ENCODE measurements around the gene BUB1B.
A peak's percentile ranks its signal among the peaks of the same experiment; 100 is the strongest.
"Not testable (repeated sequence)": the region's sequence is repeated elsewhere in the genome, so short reads cannot be mapped to it uniquely, and the experiment has no call there.

Gene BUB1B

DNA sequence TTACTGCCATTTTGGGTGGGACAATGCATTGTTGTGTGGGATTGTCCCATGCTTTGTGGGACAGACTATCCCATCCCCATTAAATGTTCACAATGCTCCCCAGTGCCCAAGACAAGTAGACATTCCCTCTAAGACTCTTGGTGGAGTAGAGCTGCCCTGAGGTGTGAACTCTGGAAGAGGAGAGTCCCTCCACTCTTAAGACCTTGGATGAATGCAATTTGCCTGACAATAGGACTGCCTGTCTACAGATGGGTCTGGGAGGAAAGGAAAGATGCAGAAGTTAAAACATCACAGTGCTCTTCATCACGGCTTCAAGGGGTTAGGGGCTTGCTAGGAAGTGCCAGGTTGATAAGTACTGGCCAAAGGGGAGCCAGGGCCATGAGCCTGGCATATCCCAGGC lies 6.0 kb upstream of the BUB1B start:
- not testable (repeated sequence) for ATAC-seq; H3K4me3 Mint-ChIP-seq; H3K27me3 Mint-ChIP-seq; H3K27ac Mint-ChIP-seq; H3K9me3 Mint-ChIP-seq; H3K36me3 Mint-ChIP-seq (ENCODE audit: low read depth); H3K4me1 Mint-ChIP-seq; DNase-seq

DNA sequence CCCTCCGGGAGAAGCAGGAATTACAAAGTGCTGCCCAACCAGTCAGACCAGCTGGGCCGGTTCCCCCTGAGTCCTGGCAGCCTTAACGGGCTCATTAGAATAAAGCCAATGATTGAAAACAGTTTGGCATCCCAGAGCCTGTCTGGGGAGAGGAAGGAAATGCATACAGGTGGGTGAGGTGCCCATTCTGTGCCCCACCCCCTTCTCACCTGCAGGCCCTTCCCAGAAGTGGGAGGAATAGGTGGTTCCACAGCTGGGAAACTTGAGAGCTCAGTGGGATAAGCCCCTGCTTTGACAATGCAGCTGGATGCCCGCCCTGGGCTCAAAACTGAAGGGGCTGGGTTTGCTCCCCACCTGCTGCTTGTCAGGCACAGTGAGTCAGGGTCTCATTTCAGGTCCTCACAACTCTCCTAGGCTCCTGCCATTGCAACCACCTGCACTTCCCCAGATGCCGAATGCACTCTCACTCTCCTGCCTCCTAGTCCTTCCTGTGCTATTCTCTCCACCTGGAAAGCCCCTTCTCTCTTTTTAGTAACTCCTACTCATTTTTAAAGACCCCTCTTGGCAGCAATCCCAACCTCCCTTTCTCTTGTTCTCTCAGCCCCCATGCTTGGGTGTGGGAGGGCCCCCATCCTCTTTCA lies 5.5 kb upstream of the BUB1B start:
- Mint-ChIP-seq H3K27ac (no peak overlapping the region), H3K36me3 (ENCODE audit: low read depth) (no peaks in the 10 kb centered on the region), H3K4me1 (no peaks in the 10 kb centered on the region), H3K4me3 (no peak overlapping the region), H3K27me3 (no peaks in the 10 kb centered on the region), H3K9me3 (no peaks in the 10 kb centered on the region)
- DNase-seq (no peak), ATAC-seq (no peak)

DNA sequence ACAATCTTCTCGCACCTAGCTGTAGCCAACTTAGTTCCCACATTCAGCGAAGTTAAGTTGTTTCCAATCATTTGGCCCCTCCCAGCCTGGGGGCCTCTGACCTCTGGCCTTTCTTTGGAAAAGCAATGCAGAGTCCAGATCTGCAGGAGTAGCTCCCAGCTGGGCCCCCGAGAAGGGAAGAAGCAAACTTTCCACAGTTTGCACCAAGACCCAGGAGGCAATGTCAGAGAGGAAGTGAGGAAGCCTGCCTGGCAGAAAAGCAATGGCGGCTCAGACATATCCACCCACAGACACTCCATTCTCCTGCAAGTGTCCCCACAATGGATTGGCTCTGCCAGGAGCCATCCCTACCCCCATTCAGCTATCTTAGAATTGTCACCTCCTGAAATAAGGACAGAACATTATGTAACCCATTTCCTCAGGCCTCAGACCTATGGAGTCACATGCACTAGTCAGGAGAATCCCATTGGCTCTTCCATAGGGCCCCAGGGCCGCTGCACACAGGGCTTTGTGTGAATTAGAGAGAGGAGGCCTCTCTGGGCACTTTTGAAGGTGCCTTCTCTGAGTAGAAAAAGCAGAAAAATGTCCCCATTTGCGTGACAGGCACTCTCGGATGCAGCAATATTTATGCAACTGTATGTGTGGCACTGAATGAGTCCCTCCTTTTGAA lies 3.0 kb upstream of the BUB1B start:
- no peaks in the 10 kb centered on the region for H3K27me3 Mint-ChIP-seq
- DNase-seq (no peak), ATAC-seq (no peak)
- H3K4me3 Mint-ChIP-seq = no peak overlapping the region
- H3K27ac Mint-ChIP-seq = no peak overlapping the region
- no peaks in the 10 kb centered on the region for H3K36me3 Mint-ChIP-seq (ENCODE audit: low read depth)
- H3K4me1 Mint-ChIP-seq = no peaks in the 10 kb centered on the region
- H3K9me3 Mint-ChIP-seq = no peaks in the 10 kb centered on the region

DNA sequence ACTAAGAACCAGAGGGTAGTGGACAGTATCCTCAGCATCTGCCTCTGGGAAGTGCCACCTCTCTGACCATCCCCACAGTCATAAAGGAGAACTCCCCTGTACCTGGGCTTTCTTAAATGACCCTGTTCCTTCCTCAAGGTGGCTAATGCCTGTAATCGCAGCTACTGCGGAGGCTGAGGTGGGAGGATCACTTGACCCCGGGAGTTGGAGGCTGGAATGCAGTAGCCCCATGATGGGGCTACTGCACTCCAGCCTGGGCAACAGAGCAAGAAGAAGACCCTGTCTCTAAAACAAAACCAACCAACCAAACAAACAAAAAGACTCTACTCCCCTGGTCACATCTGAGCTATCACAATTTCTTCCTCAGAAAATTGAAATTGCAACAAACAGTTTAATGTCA lies 848 bp upstream of the BUB1B start:
- ATAC-seq = no peak
- no peak overlapping the region for H3K27ac Mint-ChIP-seq
- no peaks in the 10 kb centered on the region for H3K9me3 Mint-ChIP-seq
- DNase-seq = no peak
- no peak overlapping the region for H3K4me3 Mint-ChIP-seq
- H3K36me3 Mint-ChIP-seq (ENCODE audit: low read depth) = peaks cover 11% of the 10 kb centered on the region
- H3K4me1 Mint-ChIP-seq = peaks cover 11% of the 10 kb centered on the region
- no peaks in the 10 kb centered on the region for H3K27me3 Mint-ChIP-seq

DNA sequence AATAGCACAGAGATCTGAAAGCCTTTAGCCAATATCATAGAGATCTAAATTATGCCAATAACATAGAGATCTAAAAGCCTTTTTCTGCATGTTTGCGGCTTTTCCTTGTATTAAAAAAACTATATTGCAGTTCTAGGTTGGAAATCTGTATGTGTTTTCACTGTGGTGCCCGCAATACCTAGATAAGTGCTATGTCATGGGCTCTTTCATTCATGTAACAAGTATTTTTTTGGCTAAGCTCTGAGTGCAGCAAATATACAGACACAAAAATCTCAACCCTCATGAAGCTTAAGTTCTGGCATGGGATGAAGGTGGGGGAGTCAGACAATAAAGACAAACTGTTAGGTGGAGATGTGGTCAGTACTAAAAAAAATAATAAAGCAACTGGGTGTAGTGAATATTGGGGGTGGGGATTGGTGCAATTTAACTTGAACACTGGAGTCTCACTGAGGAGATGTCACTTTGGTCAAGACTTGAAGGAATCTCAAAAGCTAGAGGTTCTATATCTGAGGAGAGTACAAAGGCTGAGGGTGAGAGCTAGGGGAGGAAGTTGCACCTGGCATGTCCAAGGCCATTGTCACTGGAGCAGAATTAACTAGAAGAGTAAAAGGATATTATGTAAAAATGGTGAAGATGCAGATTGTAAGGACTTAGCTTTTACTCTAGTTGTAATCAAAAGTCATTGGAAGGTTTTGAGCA lies 973 bp downstream of the BUB1B start:
- H3K27me3 Mint-ChIP-seq = no peaks in the 10 kb centered on the region
- DNase-seq (no peak), ATAC-seq (no peak)
- H3K36me3 Mint-ChIP-seq (ENCODE audit: low read depth) = peaks cover 28% of the 10 kb centered on the region
- no peak overlapping the region for H3K27ac Mint-ChIP-seq
- no peaks in the 10 kb centered on the region for H3K9me3 Mint-ChIP-seq
- no peak overlapping the region for H3K4me3 Mint-ChIP-seq
- peaks cover 11% of the 10 kb centered on the region for H3K4me1 Mint-ChIP-seq

DNA sequence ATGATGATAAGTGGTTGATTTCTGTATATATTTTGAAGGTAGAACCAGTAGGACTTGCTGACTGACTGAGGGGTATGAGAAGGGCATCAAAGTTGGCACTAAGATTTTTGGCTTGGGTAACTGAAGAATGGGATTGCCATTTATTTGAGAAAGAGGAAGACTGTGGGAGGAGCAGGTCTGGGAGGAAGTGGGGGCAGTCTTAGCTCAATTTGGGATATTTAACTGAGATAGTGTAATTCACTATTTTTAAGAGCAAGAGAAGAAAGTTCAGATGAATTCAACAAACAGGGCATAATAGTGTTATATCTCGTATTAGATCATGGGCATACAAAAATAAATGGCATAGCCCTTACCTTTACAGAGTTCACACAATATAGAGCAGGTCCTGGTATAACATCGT lies 1.7 kb downstream of the BUB1B start:
- no peak for ATAC-seq
- Mint-ChIP-seq H3K4me1 (peaks cover 11% of the 10 kb centered on the region), H3K36me3 (ENCODE audit: low read depth) (peaks cover 31% of the 10 kb centered on the region), H3K27me3 (no peaks in the 10 kb centered on the region), H3K4me3 (no peak overlapping the region), H3K27ac (no peak overlapping the region), H3K9me3 (no peaks in the 10 kb centered on the region)
- no peak for DNase-seq

DNA sequence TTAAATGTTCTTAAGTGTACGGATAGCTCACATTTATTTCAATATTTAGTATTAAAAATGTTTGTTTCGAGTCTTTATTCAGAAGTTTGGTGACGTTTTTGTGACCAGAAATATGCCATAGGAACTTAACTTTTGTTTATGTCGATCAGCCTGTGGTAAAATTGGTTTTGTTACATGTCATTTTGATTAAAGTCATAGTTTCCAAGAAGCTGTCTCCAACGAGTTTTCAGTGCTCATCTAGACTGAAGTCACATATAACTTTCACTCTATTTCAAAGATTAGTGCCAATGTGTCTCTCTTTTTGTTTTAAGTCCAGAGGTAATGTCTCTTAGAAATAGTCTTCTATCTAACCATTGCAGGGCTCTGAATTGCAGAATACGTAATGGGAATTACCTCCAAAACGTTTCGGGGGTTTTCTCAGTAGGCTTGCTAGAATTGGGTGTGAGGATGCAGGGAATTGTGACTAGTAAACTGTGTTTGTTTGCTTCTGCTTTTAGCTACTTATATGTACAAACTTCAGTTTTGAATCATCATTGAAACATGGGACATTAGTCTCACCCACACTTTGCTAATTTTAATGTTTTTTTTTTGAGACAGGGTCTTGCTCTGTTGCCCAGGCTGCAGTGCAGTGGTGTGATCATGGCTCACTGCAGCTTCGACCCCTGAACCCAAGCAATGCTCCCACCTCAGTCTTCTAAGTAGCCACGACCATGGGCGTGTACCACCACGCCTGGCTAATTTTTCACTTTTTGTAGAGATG lies 3.0 kb downstream of the BUB1B start:
- H3K4me1 Mint-ChIP-seq = peaks cover 11% of the 10 kb centered on the region
- H3K27ac Mint-ChIP-seq = peak overlapping the region; percentile 54
- H3K4me3 Mint-ChIP-seq = no peak overlapping the region
- ATAC-seq = no peak
- no peaks in the 10 kb centered on the region for H3K27me3 Mint-ChIP-seq
- H3K9me3 Mint-ChIP-seq = no peaks in the 10 kb centered on the region
- no peak for DNase-seq
- H3K36me3 Mint-ChIP-seq (ENCODE audit: low read depth) = peaks cover 44% of the 10 kb centered on the region

DNA sequence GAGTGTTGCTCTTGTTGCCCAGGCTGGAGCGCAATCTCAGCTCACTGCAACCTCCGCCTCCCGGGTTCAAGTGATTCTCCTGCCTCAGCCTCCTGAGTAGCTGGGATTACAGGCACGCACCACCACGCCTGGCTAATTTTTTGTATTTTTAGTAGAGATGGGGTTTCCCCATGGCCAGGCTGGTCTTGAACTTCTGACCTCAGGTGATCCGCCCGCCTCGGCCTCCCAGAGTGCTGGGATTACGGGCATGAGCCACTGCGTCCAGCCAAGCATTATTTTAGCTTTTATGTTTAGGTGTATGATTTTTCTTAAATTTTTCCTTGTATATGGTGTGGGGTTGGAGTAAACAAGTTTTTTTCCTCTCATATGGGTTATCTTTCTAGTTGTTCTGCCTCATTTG lies 6.5 kb downstream of the BUB1B start:
- not testable (repeated sequence) for ATAC-seq, DNase-seq, H3K9me3 Mint-ChIP-seq, H3K27me3 Mint-ChIP-seq, H3K4me3 Mint-ChIP-seq
- H3K4me1 Mint-ChIP-seq = peaks cover 11% of the 10 kb centered on the region
- peaks cover 63% of the 10 kb centered on the region for H3K36me3 Mint-ChIP-seq (ENCODE audit: low read depth)
- peak overlapping the region; percentile 16 for H3K27ac Mint-ChIP-seq

DNA sequence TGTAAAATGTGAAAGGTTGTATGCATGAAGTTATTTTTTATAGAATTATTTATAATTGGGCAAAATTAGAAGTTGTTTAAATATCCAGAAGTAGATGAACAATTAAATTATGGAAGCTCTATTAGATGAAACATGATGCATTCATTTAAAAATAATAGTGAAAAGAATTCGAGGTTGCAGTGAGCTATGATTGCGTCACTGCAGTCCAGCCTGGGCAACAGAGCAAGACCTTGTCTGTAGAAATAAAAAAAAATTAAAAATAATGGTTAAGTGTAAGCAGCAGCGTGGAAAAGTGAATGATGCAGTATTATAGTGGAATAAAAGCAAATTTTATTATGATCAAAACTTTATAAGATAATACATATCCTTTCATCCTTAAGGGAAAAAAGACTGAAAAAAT lies 14.3 kb downstream of the BUB1B start:
- H3K9me3 Mint-ChIP-seq = no peaks in the 10 kb centered on the region
- H3K27me3 Mint-ChIP-seq = no peaks in the 10 kb centered on the region
- H3K36me3 Mint-ChIP-seq (ENCODE audit: low read depth) = peaks cover 61% of the 10 kb centered on the region
- H3K4me1 Mint-ChIP-seq = peaks cover 4% of the 10 kb centered on the region
- no peak overlapping the region for H3K4me3 Mint-ChIP-seq
- DNase-seq (no peak), ATAC-seq (no peak)
- no peak overlapping the region for H3K27ac Mint-ChIP-seq

DNA sequence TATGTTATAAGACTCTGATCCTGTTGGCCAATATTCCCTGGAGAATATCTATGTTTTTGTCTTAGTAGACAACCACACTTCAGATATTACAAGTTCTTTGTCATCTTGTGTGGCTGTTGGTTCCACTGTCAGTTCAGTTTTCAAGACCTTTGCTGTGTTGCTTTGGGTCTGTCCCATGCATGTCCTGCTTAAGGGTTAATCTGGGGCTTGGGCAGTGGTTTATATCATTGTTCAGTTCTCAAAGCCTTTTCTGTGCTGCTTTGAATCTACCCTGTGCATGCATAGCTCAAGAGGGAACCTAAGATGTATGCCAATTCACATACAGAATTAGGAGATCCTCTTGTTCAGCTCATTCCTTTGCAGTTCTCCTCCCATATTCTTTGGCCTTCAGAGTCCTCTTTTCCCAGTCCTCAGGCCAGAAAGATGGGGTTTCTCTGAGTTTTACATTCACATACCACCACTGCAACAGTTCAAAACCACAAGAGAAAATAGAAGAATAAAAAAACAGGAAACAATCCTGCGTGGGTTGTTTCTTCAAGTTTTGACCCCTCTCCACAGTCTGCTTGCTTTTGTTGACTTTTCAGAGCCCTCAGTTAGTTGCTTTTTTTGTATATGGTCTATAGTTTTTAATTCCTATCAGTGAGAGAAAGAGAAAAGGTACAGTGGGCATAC lies 21.6 kb downstream of the BUB1B start:
- Mint-ChIP-seq H3K9me3 (no peaks in the 10 kb centered on the region), H3K4me1 (peaks cover 30% of the 10 kb centered on the region), H3K27ac (no peak overlapping the region), H3K36me3 (ENCODE audit: low read depth) (peaks cover 64% of the 10 kb centered on the region), H3K27me3 (no peaks in the 10 kb centered on the region), H3K4me3 (no peak overlapping the region)
- DNase-seq (no peak), ATAC-seq (no peak)

DNA sequence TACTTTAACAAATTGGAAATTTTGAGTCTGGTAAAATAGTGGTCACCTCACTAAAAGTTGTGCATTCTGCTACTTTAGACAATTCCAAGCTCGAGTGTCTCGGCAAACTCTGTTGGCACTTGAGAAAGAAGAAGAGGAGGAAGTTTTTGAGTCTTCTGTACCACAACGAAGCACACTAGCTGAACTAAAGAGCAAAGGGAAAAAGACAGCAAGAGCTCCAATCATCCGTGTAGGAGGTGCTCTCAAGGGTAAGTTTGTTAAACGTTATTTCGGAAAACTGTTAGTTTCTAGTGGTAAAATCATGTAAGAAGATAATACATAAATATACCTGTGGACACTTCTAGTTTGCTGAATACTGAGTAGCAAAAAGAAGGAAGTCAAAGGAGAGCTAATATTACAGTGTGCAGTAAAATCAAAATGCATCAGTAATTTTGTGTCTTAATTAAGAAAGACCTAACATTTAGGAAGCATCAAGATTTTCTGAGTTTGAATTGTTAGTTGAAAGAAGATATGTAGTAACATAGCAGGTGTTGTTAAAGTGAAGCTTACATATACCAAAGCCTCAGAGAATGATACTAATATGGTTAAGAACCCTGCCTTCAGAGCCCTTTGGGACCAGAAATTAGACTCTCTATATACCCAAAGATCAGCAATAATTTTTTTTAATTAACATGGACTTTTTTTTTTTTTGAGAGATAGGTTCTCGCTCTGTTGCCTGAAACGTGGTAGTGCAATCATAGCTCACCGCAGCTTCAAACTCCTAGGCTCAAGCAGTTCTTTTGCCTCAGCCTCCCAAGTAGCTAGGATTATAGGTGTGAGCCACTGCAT lies 23.0 kb downstream of the BUB1B start:
- Mint-ChIP-seq H3K27me3 (no peaks in the 10 kb centered on the region), H3K36me3 (ENCODE audit: low read depth) (peaks cover 59% of the 10 kb centered on the region), H3K4me3 (no peak overlapping the region), H3K9me3 (no peaks in the 10 kb centered on the region), H3K4me1 (peaks cover 27% of the 10 kb centered on the region), H3K27ac (no peak overlapping the region)
- DNase-seq (no peak), ATAC-seq (no peak)

DNA sequence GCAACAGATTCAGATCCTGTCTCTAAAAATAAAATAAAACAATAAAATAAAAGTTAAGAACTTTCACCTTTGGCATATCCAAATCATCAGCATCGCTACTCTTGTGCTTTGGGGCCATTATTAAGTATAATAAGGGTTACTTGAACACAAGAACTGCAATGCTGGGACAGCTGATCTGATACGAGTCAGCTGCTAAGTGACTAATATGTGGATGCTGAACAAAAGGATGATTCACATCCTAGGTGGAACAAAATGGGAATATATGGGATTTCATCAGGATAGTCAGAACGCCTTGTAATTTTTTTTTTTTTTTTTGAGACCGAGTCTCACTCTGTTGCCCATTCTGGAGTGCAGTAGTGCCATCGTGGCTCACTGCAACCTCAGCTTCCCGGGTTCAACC lies 29.7 kb downstream of the BUB1B start:
- no peak for DNase-seq
- no peaks in the 10 kb centered on the region for H3K27me3 Mint-ChIP-seq
- ATAC-seq = no peak
- H3K4me1 Mint-ChIP-seq = no peaks in the 10 kb centered on the region
- H3K4me3 Mint-ChIP-seq = no peak overlapping the region
- no peak overlapping the region for H3K27ac Mint-ChIP-seq
- peaks cover 59% of the 10 kb centered on the region for H3K36me3 Mint-ChIP-seq (ENCODE audit: low read depth)
- no peaks in the 10 kb centered on the region for H3K9me3 Mint-ChIP-seq

DNA sequence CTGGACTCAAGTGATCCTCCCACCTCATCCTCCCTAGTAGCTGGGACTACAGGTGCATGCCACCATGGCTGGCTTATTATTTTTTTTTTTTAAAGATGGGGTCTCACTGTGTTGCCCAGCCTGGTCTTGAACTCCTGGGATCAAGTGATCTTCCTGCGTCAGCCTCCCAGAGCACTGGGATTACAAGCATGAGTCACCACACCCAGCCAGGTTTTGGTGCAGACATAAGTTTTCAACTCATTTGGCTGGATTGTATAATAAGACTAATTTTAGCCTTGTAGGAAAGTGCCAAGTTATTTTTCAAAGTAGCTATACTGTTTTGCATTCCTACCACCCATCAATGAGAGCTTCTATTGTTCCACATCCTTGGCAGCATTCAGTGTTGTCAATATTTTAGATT lies 32.1 kb downstream of the BUB1B start:
- DNase-seq = no peak
- H3K4me3 Mint-ChIP-seq = no peak overlapping the region
- H3K4me1 Mint-ChIP-seq = peaks cover 14% of the 10 kb centered on the region
- ATAC-seq = no peak
- no peaks in the 10 kb centered on the region for H3K9me3 Mint-ChIP-seq
- H3K36me3 Mint-ChIP-seq (ENCODE audit: low read depth) = peaks cover 75% of the 10 kb centered on the region
- H3K27ac Mint-ChIP-seq = no peak overlapping the region
- H3K27me3 Mint-ChIP-seq = no peaks in the 10 kb centered on the region

DNA sequence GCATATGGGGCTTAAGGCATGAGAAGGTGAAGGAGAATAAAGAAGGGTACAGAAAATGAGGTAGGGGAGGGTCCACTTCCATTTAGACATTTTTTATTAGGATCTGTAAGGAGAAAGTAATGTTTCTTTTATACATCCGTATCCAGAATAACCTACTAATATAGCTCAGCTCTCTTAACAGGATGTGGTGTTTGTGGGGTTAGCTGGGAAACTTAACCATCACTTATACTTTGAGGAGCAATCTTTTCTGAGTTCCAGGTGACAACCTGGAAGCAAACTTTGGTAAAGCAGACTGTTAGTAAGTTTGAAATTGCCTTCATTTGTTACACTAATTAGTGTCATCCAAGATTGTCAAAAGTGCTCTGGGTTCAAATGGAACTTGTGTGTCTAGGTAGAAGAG lies 36.6 kb downstream of the BUB1B start:
- H3K27me3 Mint-ChIP-seq = no peaks in the 10 kb centered on the region
- H3K4me1 Mint-ChIP-seq = peaks cover 14% of the 10 kb centered on the region
- no peak for ATAC-seq
- H3K4me3 Mint-ChIP-seq = no peak overlapping the region
- no peak overlapping the region for H3K27ac Mint-ChIP-seq
- peaks cover 68% of the 10 kb centered on the region for H3K36me3 Mint-ChIP-seq (ENCODE audit: low read depth)
- H3K9me3 Mint-ChIP-seq = no peaks in the 10 kb centered on the region
- no peak for DNase-seq

All from activated naive CD8-positive, alpha-beta T cell treated with anti-CD3 and anti-CD28 coated beads, Interleukin-2, amount 50 U/mL, for 24 hours (primary cell).